Panc1 (cell line): ENCODE data around the gene KCNJ5. TPM values are rescaled to one million over a fixed set of nuclear protein-coding genes. Genes with fewer than 3 reads are reported as not detected.

ENCODE experiments used
- ATAC-seq: fragments of 200-7000 bp; cut with Tn5 transposase; 2 replicates; pipeline ENCODE4 v1.9.1; 2020; ENCODE audit warnings: mild to moderate bottlenecking, moderate library complexity
- BruUV-seq: library from RNA; stranded (reverse); fragments of 400-500 nt; replicated peaks from 2 replicates; lab custom pipeline; 2021; lab: Mats Ljungman, UMichigan
- CTCF ChIA-PET: fragments of 300-600 bp; sonication (Branson Sonifier 250); formaldehyde crosslinking; loops from one replicate; lab custom pipeline; 2022; ENCODE audit warnings: antibody characterized with exemption; lab: Charles Lee
- POLR2A ChIA-PET: fragments of 300-600 bp; sonication (Branson Sonifier 250); formaldehyde crosslinking; loops from one replicate; lab custom pipeline; 2022; ENCODE audit warnings: antibody characterized with exemption; lab: Charles Lee
- DNase-seq: peaks from one replicate; pipeline ENCODE4 v3.0.0-alpha.2; 2010; ENCODE audit warnings: low read depth, low spot score
- H3K27ac ChIP-seq: 2 replicates; pipeline ENCODE4 v1.5.1; 2011; ENCODE audit warnings: mild to moderate bottlenecking, low read length, inconsistent platforms
- H3K27me3 ChIP-seq: fragments of 200-500 bp; sonication (Bioruptor generic); 2 replicates; pipeline ENCODE4 v1.6.0; 2014; ENCODE audit warnings: low read length, inconsistent platforms; ENCODE audit not compliant: control insufficient read depth, insufficient read depth
- H3K36me3 ChIP-seq: fragments of 200-500 bp; sonication (Bioruptor generic); 2 replicates; pipeline ENCODE4 v1.5.1; 2014; ENCODE audit warnings: inconsistent platforms, mild to moderate bottlenecking, low read length, moderate library complexity; ENCODE audit not compliant: control insufficient read depth, insufficient read depth
- H3K4me1 ChIP-seq: 2 replicates; pipeline ENCODE4 v1.5.1; 2011; ENCODE audit warnings: inconsistent platforms, mild to moderate bottlenecking, low read length, moderate library complexity; ENCODE audit not compliant: control insufficient read depth, insufficient read depth
- H3K4me3 ChIP-seq, 2 experiments: 2 replicates each; pipeline ENCODE4 v1.5.1; 2011 to 2012; ENCODE audit warnings: low read depth in 2 of 2, low read length in 2 of 2, mild to moderate bottlenecking in 2 of 2, inconsistent platforms in 1 of 2, moderate library complexity in 1 of 2
- H3K9me3 ChIP-seq: fragments of 200-500 bp; sonication (Bioruptor generic); 2 replicates; pipeline ENCODE4 v1.5.1; 2014; ENCODE audit warnings: low read depth, mild to moderate bottlenecking, inconsistent platforms, low read length, moderate library complexity; ENCODE audit not compliant: control insufficient read depth, insufficient read depth
- CTCF ChIP-seq: fragments of 450-650 bp; IDR thresholded peaks from 2 replicates; pipeline ENCODE4 v1.5.1; 2017; ENCODE audit warnings: mild to moderate bottlenecking
- POLR2AphosphoS5 ChIP-seq: IDR thresholded peaks from 2 replicates; pipeline ENCODE4 v1.6.1; 2012; ENCODE audit warnings: mild to moderate bottlenecking, low read depth, low read length, moderate library complexity
- REST ChIP-seq, 2 experiments: IDR thresholded peaks; 2 replicates each; pipeline ENCODE4 v1.6.1; 2011 to 2012; ENCODE audit warnings: low read depth in 2 of 2, control low read depth in 1 of 2, low read length in 1 of 2, mild to moderate bottlenecking in 1 of 2, moderate library complexity in 1 of 2; ENCODE audit not compliant: insufficient read depth in 1 of 2
- SIN3A ChIP-seq: IDR thresholded peaks from 2 replicates; pipeline ENCODE4 v1.6.1; 2012; ENCODE audit warnings: low read depth, mild to moderate bottlenecking, low read length, moderate library complexity, borderline replicate concordance; ENCODE audit not compliant: insufficient read depth
- TCF7L2 ChIP-seq: IDR thresholded peaks from 2 replicates; pipeline ENCODE4 v1.6.1; 2011; ENCODE audit warnings: mild to moderate bottlenecking, low read depth, low read length, inconsistent platforms
- in situ Hi-C: cut with HindIII; loops from 2 replicates; pipeline ENCODE4 v1.10.0; 2016; ENCODE audit warnings: low sequenced_read_pairs, low pct_unique_long_range_greater_than_20kb
- intact Hi-C: fragments of 100-400 bp; cut with micrococcal nuclease; formaldehyde crosslinking; loops from one replicate; pipeline ENCODE4 v1.10.0; 2022; ENCODE audit not compliant: unreplicated experiment
- total RNA-seq: library from RNA; stranded (reverse); gene quantifications from one replicate; pipeline ENCODE4 v1.2.1, GENCODE V29; 2021; ENCODE audit not compliant: unreplicated experiment

The KCNJ5 gene
- total RNA-seq, 1 experiment from 2014 or later = 0.28 TPM

GRCh38 chr11:128907585-128907984 is 16.4 kb downstream of the KCNJ5 start:
- ChIA-PET POLR2A (no interaction called here), CTCF (no interaction called here)
- no peak for DNase-seq
- BruUV-seq = no TSS peak
- Histone ChIP-seq H3K4me3 (no peak overlapping the region), H3K36me3 (no peaks in the 10 kb centered on the region), H3K9me3 (no peaks in the 10 kb centered on the region), H3K4me1 (peaks cover 23% of the 10 kb centered on the region), H3K27me3 (peaks cover 2% of the 10 kb centered on the region; the same call in 1 of the 2 replicates), H3K27ac (no peak overlapping the region)
- no peak for ATAC-seq
- intact Hi-C loops (no loop called here), in situ Hi-C loops (no loop called here)
- no peak for TF ChIP-seq CTCF
- no peak for TF ChIP-seq TCF7L2
- TF ChIP-seq POLR2AphosphoS5 = no peak
- TF ChIP-seq SIN3A = no peak
- no peak for TF ChIP-seq REST (IDR thresholded peaks at IDR 0.05; ENCODE audit: insufficient read depth in 1 of 2, low read depth in 2 of 2, low read length in 1 of 2)

DNA sequence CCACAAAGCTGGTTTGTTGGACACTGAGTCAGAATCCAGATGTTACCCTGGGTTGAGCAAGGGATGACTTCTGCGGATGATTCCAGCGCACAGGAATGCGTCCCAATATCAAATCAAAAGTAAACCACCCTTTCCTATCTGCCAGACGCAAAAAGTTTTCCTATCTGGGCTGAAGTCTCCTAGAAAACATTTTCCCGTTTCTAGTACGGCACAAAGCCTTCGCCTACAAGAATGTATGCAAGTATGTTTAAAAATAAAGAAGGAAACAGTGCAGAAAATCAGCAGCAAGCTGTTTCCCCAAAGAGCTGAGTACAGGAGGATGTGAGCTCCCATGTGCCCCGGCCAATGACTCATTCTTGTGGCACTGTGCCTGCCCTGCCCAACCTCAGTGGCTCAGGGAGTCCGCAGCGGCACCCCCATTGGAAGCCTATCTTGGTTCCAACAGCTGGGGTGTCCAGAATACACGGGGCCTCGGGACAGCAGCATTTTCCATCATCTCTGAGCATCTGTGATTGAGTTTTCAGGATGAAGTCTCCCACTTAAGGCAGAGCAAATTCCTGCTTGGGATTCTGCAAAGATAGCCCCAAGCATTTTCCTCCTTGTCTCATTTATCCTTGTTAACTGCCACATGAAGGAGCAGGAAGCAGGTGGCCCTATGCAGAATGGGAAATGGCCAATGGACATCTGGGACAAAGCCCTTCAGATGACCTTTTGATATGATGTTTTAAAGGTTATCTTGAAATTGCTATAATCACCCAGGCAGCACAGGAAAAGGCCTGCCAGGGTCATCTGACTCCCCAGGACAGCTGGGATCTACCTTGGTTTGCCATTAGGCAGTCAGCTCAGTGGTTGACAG is 17.5 kb downstream of the KCNJ5 start:
- ATAC-seq (no peak), DNase-seq (no peak)
- intact Hi-C loops (no loop called here), in situ Hi-C loops (no loop called here)
- Histone ChIP-seq H3K4me3 (no peak overlapping the region), H3K4me1 (peaks cover 17% of the 10 kb centered on the region), H3K27ac (no peak overlapping the region), H3K27me3 (peaks cover 2% of the 10 kb centered on the region; the same call in 1 of the 2 replicates), H3K36me3 (no peaks in the 10 kb centered on the region), H3K9me3 (no peaks in the 10 kb centered on the region)
- CTCF ChIA-PET = no interaction called here
- POLR2A ChIA-PET = no interaction called here
- BruUV-seq = no TSS peak
- TF ChIP-seq REST (IDR thresholded peaks at IDR 0.05; ENCODE audit: insufficient read depth in 1 of 2, low read depth in 2 of 2, low read length in 1 of 2) = no peak
- no peak for TF ChIP-seq POLR2AphosphoS5
- no peak for TF ChIP-seq CTCF
- TF ChIP-seq TCF7L2 = no peak
